OCI-LY7 (cell line): ENCODE measurements around the gene ADM2. TPM values are rescaled to one million over a fixed set of nuclear protein-coding genes. Genes with fewer than 3 reads are reported as not detected.

Experiments used
- BruUV-seq: library from RNA; stranded (reverse); fragments of 400-500 nt; replicated peaks from 2 replicates; lab custom pipeline; 2021; lab: Mats Ljungman, UMichigan
- CTCF ChIA-PET: fragments of 300-600 bp; sonication (Branson Sonifier 250); formaldehyde crosslinking; loops from one replicate; lab custom pipeline; 2022; ENCODE audit warnings: antibody characterized with exemption; ENCODE audit not compliant: unreplicated experiment; lab: Charles Lee
- POLR2A ChIA-PET: fragments of 300-600 bp; sonication (Branson Sonifier 250); formaldehyde crosslinking; loops from one replicate; lab custom pipeline; 2022; ENCODE audit warnings: antibody characterized with exemption; lab: Charles Lee
- DNase-seq: peaks from one replicate; pipeline ENCODE4 v3.0.0-alpha.2; 2015; ENCODE audit warnings: low spot score
- H2AFZ ChIP-seq: fragments of 200-600 bp; sonication (generic), shearing (Covaris generic); 2 replicates; pipeline ENCODE4 v1.6.1; 2014; ENCODE audit warnings: mild to moderate bottlenecking, antibody characterized with exemption, low read length, moderate library complexity
- H3K27ac ChIP-seq: fragments of 200-600 bp; sonication (generic); 2 replicates; pipeline ENCODE4 v1.5.1; 2014; ENCODE audit warnings: mixed run types, low read depth, mild to moderate bottlenecking, moderate library complexity, low read length, inconsistent platforms; ENCODE audit not compliant: poor library complexity, severe bottlenecking
- H3K36me3 ChIP-seq: fragments of 200-600 bp; sonication (generic); 2 replicates; pipeline ENCODE4 v1.6.1; 2014; ENCODE audit warnings: mild to moderate bottlenecking, antibody characterized with exemption, low read length, moderate library complexity, mixed read lengths; ENCODE audit not compliant: insufficient read depth
- H3K4me1 ChIP-seq: fragments of 200-600 bp; sonication (generic); 2 replicates; pipeline ENCODE4 v1.5.1; 2014; ENCODE audit warnings: mild to moderate bottlenecking, low read length; ENCODE audit not compliant: insufficient read depth, poor library complexity, severe bottlenecking
- H3K4me2 ChIP-seq: fragments of 200-600 bp; sonication (generic); 2 replicates; pipeline ENCODE4 v1.6.1; 2014; ENCODE audit warnings: mild to moderate bottlenecking, low read length
- H3K4me3 ChIP-seq: fragments of 200-600 bp; sonication (generic); 2 replicates; pipeline ENCODE4 v1.5.1; 2014; ENCODE audit warnings: mild to moderate bottlenecking, low read depth, low read length; ENCODE audit not compliant: poor library complexity, severe bottlenecking
- H3K79me2 ChIP-seq: fragments of 200-600 bp; sonication (generic); 2 replicates; pipeline ENCODE4 v1.6.1; 2016; ENCODE audit warnings: low read depth, mild to moderate bottlenecking, low read length, moderate library complexity, mixed read lengths; ENCODE audit not compliant: insufficient read depth
- H3K9me2 ChIP-seq: fragments of 200-600 bp; sonication (generic); 2 replicates; pipeline ENCODE4 v1.6.1; 2016; ENCODE audit warnings: mild to moderate bottlenecking, low read length, mixed read lengths; ENCODE audit not compliant: insufficient read depth
- H3K9me3 ChIP-seq: fragments of 200-600 bp; sonication (generic); 2 replicates; pipeline ENCODE4 v1.6.1; 2014; ENCODE audit warnings: mild to moderate bottlenecking, mixed run types, low read length, mixed read lengths
- H4K20me1 ChIP-seq: fragments of 200-600 bp; sonication (generic); 2 replicates; pipeline ENCODE4 v1.6.1; 2014; ENCODE audit warnings: mild to moderate bottlenecking, antibody characterized with exemption, low read length, moderate library complexity, mixed read lengths; ENCODE audit not compliant: insufficient read depth
- CTCF ChIP-seq: fragments of 200-600 bp; sonication (generic); conservative IDR thresholded peaks from 2 replicates; pipeline ENCODE4 v1.5.1; 2014; ENCODE audit warnings: mild to moderate bottlenecking, antibody characterized with exemption, low read length, moderate library complexity, mixed read lengths
- EZH2phosphoT487 ChIP-seq: fragments of 200-600 bp; sonication (generic); IDR thresholded peaks from 2 replicates; pipeline ENCODE4 v1.6.1; 2018; ENCODE audit warnings: low read depth, borderline replicate concordance, mild to moderate bottlenecking, mixed run types, antibody characterized with exemption, low read length, moderate library complexity, mixed read lengths
- intact Hi-C: fragments of 100-400 bp; cut with micrococcal nuclease; formaldehyde crosslinking; loops from one replicate; pipeline ENCODE4 v1.10.0; 2022; ENCODE audit not compliant: unreplicated experiment
- total RNA-seq, 2 experiments: library from RNA; depleted of rRNA in 1 of 2; stranded (reverse); fragments of >200 nt in 1 of 2; shearing (Covaris generic) in 1 of 2; gene quantifications; 2 replicates each; pipeline ENCODE4 v1.2.3, GENCODE V29; 2014 to 2022

ADM2 gene
- total RNA-seq, 2 experiments from 2014 or later = 4.3 to 7.9 TPM

DNA sequence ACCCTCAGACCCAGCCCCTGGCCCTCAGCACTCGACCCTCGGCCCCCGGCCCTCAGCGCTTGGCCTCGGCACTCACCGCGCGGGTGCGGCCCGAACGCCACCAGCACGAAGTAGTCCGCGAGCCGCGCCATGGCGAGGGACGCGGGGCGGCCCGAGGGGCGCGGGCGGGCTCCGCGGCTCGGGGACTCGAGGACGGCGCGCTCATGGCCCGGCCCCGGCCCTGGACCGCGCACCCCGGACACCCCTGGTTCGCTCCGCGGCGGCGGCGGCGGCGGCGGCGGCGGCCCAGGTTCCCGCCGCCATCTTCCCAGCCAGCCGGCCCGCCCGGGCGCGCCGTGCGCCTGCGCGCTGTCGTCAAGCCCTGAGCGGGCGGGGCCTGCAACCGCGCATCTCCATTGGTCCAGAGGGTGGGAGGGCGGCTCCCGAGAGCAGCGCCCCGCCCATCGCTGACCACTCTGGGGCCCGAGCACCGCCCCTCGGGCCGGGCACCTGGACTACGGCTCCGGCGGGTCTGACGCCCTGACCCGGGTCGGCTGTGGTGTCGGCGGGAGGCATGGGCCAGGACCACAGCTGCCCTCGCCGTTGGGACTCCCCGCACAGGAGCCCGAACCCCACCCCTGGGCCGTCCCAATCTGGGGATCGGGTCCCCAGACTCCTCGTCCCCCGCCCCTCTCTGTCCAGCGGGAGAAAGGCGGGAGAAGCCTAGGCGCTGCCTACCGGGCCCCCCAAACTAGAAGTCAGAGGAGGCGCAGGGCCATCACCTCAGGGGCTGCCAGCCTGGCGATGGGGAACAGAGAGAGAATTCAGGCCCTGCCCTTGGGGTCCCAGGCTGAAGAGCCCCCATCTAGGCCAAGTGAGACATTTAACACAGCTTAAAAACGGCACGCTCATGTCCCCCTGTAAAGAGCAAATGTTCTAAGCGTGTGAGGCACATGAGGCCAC lies 6.4 kb upstream of the ADM2 start, which contains the start of gene SBF1:
Gene SBF1 (minus strand): TSS at position 326 of the 942 bp plus-strand sequence. CDS start 195 bp downstream, at position 131.
- Histone ChIP-seq H3K9me3 (no peaks in the 10 kb centered on the region), H4K20me1 (peaks cover 6% of the 10 kb centered on the region; the same call in 1 of the 2 replicates), H2AFZ (peak within 1 kb of the TSS; percentile 59), H3K4me2 (peak within 1 kb of the TSS; percentile 99), H3K4me1 (peaks cover 46% of the 10 kb centered on the region), H3K27ac (peak within 1 kb of the TSS; percentile 95), H3K9me2 (no peaks in the 10 kb centered on the region), H3K36me3 (peaks cover 16% of the 10 kb centered on the region; the same call in 1 of the 2 replicates), H3K79me2 (peaks cover 36% of the 10 kb centered on the region), H3K4me3 (peak within 1 kb of the TSS; percentile 96)
- BruUV-seq = no TSS peak
- TF ChIP-seq EZH2phosphoT487 = no peak
- TF ChIP-seq CTCF = no peak
- ChIA-PET POLR2A (no interaction called here), CTCF (no interaction called here)
- DNase-seq = peak; percentile 92
- intact Hi-C loops = loop anchor here (2.0 to 10.0 kb wide), 3 partner anchors 32 to 283 kb away; partner anchors contain the start of genes LMF2 and TUBGCP6

GRCh38 chr22:50475652-50476002 lies 5.7 kb upstream of the ADM2 start:
- Histone ChIP-seq H3K9me3 (no peaks in the 10 kb centered on the region), H2AFZ (peak overlapping the region; percentile 59; the same call in 1 of the 2 replicates), H3K9me2 (no peaks in the 10 kb centered on the region), H3K4me3 (peak overlapping the region; percentile 96), H3K79me2 (peaks cover 36% of the 10 kb centered on the region), H3K36me3 (peaks cover 16% of the 10 kb centered on the region; the same call in 1 of the 2 replicates), H3K4me2 (peak overlapping the region; percentile 83), H3K4me1 (peaks cover 39% of the 10 kb centered on the region), H3K27ac (no peak overlapping the region), H4K20me1 (peaks cover 6% of the 10 kb centered on the region; the same call in 1 of the 2 replicates)
- no peak for DNase-seq
- no TSS peak for BruUV-seq
- CTCF ChIA-PET = no interaction called here
- TF ChIP-seq EZH2phosphoT487 (no peak), CTCF (no peak)
- POLR2A ChIA-PET = no interaction called here
- intact Hi-C loops = loop anchor here (2.0 to 10.0 kb wide), 2 partner anchors 31 to 231 kb away; partner anchors contain the start of genes LMF2 and TUBGCP6
